HPDE6-E6E7 (cell line): ENCODE measurements around the gene OTUB2.

Source experiments
- DNase-seq: peaks from one replicate; pipeline ENCODE4 v3.0.0; 2011; ENCODE audit warnings: missing footprints; ENCODE audit errors: extremely low spot score

OTUB2 gene

GRCh38 chr14:94021001-94021400 is 5.1 kb upstream of the OTUB2 start:
- DNase-seq, result peak; percentile 46

DNA sequence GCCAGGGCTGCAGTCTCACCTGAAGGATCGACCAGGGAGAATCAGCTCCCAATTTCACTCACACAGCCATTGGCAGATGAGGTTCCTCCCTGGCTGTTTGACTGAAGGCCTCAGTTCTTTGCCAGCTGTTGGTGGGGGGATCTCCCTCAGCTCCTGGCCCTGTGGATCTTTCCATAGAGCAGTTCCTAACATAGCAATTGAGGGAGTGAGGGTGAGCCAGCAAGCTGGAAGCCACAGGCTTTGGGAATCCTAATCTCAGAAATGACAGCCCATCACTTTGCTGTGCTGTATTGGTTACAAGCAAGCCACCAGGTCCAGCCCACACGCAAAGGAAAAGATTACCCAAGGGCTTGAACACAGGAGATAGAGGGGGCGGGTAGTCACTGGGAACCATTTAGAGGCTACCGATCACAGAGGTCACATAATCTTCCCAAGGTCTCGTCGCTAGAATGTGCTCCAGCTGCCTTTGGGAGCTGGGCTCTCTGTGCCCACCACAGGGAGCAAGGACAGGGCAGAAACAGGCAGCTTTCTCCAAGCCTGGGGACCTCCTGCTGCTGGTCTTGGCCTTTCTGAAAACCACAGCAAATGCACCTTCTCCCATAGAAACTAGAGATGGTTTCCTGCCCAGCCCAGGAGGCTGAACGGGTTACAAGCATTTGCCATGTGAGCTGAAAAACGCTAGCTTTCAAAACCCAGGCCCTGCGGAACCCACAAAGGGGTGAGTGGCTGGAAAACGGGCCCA is 4.6 kb upstream of the OTUB2 start:
- no peak for DNase-seq

GRCh38 chr14:94022532-94023411 is 3.4 kb upstream of the OTUB2 start:
- no peak for DNase-seq

- no peak for DNase-seq
Measured at GRCh38 chr14:94024549-94024948, 1.6 kb upstream of the OTUB2 start.

DNA sequence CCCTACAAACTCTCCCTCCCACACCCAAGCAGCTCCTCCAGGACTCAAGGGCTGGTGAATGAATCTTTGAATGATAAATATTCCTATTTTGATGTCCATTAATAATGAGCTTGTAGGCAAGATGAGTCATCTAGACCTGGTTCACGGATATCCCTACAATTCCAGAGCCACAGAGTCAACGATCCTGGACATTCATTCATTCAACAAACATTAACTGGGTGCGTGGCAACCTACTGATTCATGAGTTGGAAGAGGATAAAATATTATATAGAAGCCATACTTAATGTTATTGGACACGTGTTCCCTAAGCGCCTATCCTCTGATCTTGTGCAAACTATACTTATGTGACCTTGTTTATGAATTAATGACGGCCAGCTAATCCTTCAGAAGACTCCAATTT is 420 bp upstream of the OTUB2 start:
- DNase-seq, result no peak

GRCh38 chr14:94026889-94027469 is 839 bp downstream of the OTUB2 start:
- no peak for DNase-seq

DNA sequence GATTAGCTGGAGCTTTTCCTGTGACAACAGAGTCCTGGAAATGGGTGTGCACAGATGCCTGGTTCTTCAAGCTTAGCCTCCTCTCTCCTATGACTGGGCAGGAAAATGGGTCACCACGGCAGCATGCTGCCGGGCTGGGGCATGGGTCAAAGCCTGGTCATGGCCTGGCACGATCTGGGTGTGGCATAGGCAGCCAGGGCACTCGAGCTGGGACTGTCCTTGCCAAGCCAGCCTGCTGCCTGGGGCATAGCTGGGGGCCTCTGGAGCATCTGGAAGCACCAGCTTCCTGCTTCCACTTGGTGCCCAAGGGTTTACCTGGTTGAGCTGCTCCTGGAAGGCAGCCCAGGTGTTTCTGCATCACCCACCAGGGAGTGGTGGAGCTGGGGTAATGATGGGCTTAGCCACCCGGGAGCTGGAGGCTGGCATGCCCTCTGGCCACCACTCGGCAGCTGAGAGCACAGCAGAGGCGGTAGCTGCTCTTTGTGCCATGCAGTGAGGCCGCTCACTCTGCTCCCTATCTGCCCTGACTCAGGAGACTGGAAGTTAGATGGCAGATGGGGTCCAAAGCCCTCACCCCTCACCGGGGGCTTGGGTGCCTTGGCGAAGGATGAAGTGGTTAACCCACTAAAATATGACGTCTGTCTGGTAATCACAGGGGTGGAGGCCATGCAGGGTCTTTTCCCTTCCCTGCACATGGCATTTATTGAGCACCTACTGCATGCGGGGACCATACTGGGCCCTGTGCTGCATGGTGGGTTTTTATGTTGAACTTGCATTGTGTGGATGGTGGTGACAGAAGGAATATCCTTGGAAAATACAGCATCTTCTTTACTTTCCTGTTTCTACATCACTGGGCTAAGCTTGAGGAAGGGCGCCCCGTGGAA is 1.7 kb downstream of the OTUB2 start:
- DNase-seq, result peak; percentile 39

DNA sequence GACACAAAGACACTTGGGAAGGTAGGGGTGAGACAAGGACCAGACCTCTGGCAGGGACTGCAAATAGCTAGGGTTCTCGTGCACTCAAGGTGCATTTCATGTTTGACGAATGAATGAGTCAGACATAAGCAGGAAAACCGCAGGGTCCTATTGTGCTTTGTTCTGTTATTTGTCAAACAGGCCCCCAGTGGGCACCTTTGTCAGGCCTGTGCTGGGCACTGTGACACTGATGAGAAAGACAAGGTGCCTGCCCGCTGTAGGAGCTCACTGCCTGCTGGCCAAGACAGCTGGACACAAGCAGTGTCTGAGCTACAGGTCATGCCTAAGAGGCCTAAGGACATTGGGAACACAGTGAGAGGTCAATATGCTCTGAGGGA is 2.3 kb downstream of the OTUB2 start:
- peak; percentile 78 for DNase-seq

DNA sequence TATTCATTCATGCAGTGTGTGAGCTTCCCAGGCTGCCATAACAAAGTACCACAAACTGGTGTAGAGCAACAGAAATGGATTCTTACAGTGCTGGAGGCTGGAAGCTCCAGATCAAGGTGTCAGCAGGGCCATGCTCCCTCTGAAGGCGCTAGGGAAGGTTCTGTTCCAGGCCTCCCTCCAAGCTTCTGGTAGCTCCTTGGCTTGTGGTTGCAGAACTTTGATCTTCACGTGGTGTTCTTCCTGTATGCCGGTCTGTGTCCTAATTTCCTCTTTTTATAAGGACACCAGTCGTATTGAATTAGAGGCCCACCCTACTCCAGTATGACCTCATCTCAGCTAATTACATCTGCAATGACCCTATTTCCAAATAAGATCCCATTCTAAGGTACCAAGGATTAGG is 3.1 kb downstream of the OTUB2 start:
- no peak for DNase-seq

GRCh38 chr14:94029671-94030203 is 3.6 kb downstream of the OTUB2 start:
- DNase-seq, result no peak

- DNase-seq, result no peak
Measured at GRCh38 chr14:94030571-94030970, 4.4 kb downstream of the OTUB2 start.

- DNase-seq, result no peak
Measured at GRCh38 chr14:94031161-94031882, 5.2 kb downstream of the OTUB2 start.

GRCh38 chr14:94031883-94032279 is 5.7 kb downstream of the OTUB2 start:
- DNase-seq, result no peak

- DNase-seq, result no peak
Measured at GRCh38 chr14:94034886-94035285, 8.7 kb downstream of the OTUB2 start.

GRCh38 chr14:94036313-94037167 is 10.4 kb downstream of the OTUB2 start:
- DNase-seq, result peak; percentile 80

DNA sequence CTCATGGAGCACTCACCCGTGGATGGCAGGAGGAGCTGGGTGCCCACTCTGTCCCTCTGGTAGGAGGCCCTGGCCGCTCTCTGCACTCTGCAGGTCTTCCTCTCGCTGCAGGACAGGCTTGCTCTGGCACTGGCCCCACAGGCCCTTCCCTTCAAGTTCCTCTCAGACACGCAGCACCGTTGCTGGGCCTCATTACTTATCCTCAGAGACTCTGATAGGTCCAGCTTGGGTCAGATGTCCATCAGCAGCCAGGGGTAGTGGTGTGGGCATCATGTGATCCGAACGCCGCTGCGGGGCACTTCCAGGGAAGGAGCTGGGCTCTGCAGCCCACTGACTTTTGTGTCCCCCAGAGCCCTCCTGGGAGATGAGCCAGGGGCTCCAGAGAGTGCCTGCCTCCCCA is 11.8 kb downstream of the OTUB2 start:
- DNase-seq, result no peak

GRCh38 chr14:94038510-94038909 is 12.4 kb downstream of the OTUB2 start:
- no peak for DNase-seq

DNA sequence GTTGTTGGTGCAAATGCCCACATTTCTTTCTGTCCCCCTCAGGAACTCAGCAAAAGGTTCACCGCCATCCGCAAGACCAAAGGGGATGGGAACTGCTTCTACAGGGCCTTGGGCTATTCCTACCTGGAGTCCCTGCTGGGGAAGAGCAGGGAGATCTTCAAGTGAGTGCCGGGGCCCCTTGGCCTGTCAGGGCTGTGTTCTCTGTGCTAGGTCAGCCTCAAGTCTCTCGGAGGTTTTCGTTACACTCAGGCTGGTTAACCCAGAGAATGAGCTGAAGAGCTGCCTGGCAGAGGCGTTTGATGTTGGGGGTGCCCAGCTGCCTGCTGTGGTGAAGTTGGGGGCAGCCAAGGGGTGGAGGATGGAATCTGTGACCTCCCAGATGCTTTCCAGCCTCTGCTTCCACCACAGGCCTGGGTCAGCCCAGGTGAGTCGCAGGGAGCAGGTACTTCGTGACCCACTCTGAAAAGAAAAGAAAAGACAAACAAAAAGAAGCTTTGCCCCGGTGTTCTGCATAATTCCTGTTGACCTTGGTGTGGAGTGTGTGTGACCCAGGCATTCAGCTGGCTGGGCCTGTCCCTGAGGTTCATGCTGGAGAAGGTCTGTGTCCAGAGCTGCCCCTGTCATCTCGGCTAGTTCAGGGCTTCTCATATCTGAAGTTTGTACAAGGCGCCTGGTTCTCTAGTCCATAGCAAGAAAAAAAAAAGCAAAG is 12.9 kb downstream of the OTUB2 start:
- DNase-seq, result no peak

- DNase-seq, result no peak
Measured at GRCh38 chr14:94040247-94040646, 14.1 kb downstream of the OTUB2 start.
